Measurements from ENCODE around the gene TAS1R2. TPM values are rescaled to one million over a fixed set of nuclear protein-coding genes. Genes with fewer than 3 reads are reported as not detected.
"Not testable (repeated sequence)": the region's sequence is repeated elsewhere in the genome, so short reads cannot be mapped to it uniquely, and the experiment has no call there.

The TAS1R2 gene
- total and polyA plus RNA-seq, 4 donors: not detected

GRCh38 chr1:18854331-18855025, 5.0 kb downstream of the TAS1R2 start:
- WGBS, 2 donors: 88 to 89% methylated on average over 49 of the region's 49 CpGs
- intact Hi-C loops (cut with DNase I): no loop called here
- peak; percentile 19 for ATAC-seq (ENCODE audit: low FRiP score)

GRCh38 chr1:18852501-18852900, 7.0 kb downstream of the TAS1R2 start:
- Histone ChIP-seq H3K36me3 (ENCODE audit: control insufficient read depth in 1 of 2, insufficient read depth in 2 of 2, low read length in 1 of 2) (no peaks in the 10 kb centered on the region), H3K4me1 (ENCODE audit: control insufficient read depth in 1 of 2, insufficient read depth in 2 of 2, low read length in 2 of 2) (no peaks in the 10 kb centered on the region), H3K9me3 (ENCODE audit: control insufficient read depth, low read length) (no peaks in the 10 kb centered on the region), H3K27ac (ENCODE audit: low read depth in 1 of 2, low read length in 2 of 2) (no peak overlapping the region), H3K4me3 (ENCODE audit: low read length in 2 of 2) (no peak overlapping the region), H3K27me3 (ENCODE audit: control insufficient read depth in 1 of 2, insufficient read depth in 2 of 2, low read length in 1 of 2) (no peaks in the 10 kb centered on the region)
- DNase-seq: peak in 1 of 2 donors; percentile 64
- intact Hi-C loops (cut with DNase I): no loop called here
- ATAC-seq (ENCODE audit: low FRiP score): no peak
- 40 to 60% methylated on average over 6 of the region's 6 CpGs for WGBS, 2 donors

More at GRCh38 chr1:18854331-18855025, 5.0 kb downstream of the TAS1R2 start:
- DNase-seq: no peak
- Histone ChIP-seq H3K4me1 (ENCODE audit: control insufficient read depth in 1 of 2, insufficient read depth in 2 of 2, low read length in 2 of 2) (no peaks in the 10 kb centered on the region), H3K9me3 (ENCODE audit: control insufficient read depth, low read length) (no peaks in the 10 kb centered on the region), H3K36me3 (ENCODE audit: control insufficient read depth in 1 of 2, insufficient read depth in 2 of 2, low read length in 1 of 2) (no peaks in the 10 kb centered on the region), H3K27ac (ENCODE audit: low read depth in 1 of 2, low read length in 2 of 2) (no peak overlapping the region), H3K4me3 (ENCODE audit: low read length in 2 of 2) (no peak overlapping the region), H3K27me3 (ENCODE audit: control insufficient read depth in 1 of 2, insufficient read depth in 2 of 2, low read length in 1 of 2) (no peaks in the 10 kb centered on the region)

- 62 to 63% methylated on average over 11 of the region's 11 CpGs for WGBS, 2 donors
- Histone ChIP-seq H3K4me3 (ENCODE audit: low read length in 2 of 2) (no peak overlapping the region), H3K27ac (ENCODE audit: low read depth in 1 of 2, low read length in 2 of 2) (no peak overlapping the region), H3K27me3 (ENCODE audit: control insufficient read depth in 1 of 2, insufficient read depth in 2 of 2, low read length in 1 of 2) (no peaks in the 10 kb centered on the region), H3K9me3 (ENCODE audit: control insufficient read depth, low read length) (peaks cover 2% of the 10 kb centered on the region), H3K4me1 (ENCODE audit: control insufficient read depth in 1 of 2, insufficient read depth in 2 of 2, low read length in 2 of 2) (no peaks in the 10 kb centered on the region), H3K36me3 (ENCODE audit: control insufficient read depth in 1 of 2, insufficient read depth in 2 of 2, low read length in 1 of 2) (no peaks in the 10 kb centered on the region)
- DNase-seq: peak in 1 of 2 donors; percentile 47
- ATAC-seq (ENCODE audit: low FRiP score): no peak
- intact Hi-C loops (cut with DNase I): no loop called here
Observed at GRCh38 chr1:18849261-18849711, 10.2 kb downstream of the TAS1R2 start.

GRCh38 chr1:18847723-18848122, 11.7 kb downstream of the TAS1R2 start:
- DNase-seq; H3K9me3 ChIP-seq (ENCODE audit: control insufficient read depth, low read length); ATAC-seq (ENCODE audit: low FRiP score); intact Hi-C loops (cut with DNase I); H3K36me3 ChIP-seq (ENCODE audit: control insufficient read depth in 1 of 2, insufficient read depth in 2 of 2, low read length in 1 of 2); H3K27ac ChIP-seq (ENCODE audit: low read depth in 1 of 2, low read length in 2 of 2); H3K4me3 ChIP-seq (ENCODE audit: low read length in 2 of 2); H3K27me3 ChIP-seq (ENCODE audit: control insufficient read depth in 1 of 2, insufficient read depth in 2 of 2, low read length in 1 of 2); H3K4me1 ChIP-seq (ENCODE audit: control insufficient read depth in 1 of 2, insufficient read depth in 2 of 2, low read length in 2 of 2): not testable (repeated sequence)
- WGBS, 2 donors: 80 to 90% methylated on average over 2 of the region's 2 CpGs

GRCh38 chr1:18840145-18840544, 19.3 kb downstream of the TAS1R2 start:
- no peak for ATAC-seq (ENCODE audit: low FRiP score)
- Histone ChIP-seq H3K4me3 (ENCODE audit: low read length in 2 of 2) (no peak overlapping the region), H3K27ac (ENCODE audit: low read depth in 1 of 2, low read length in 2 of 2) (no peak overlapping the region), H3K36me3 (ENCODE audit: control insufficient read depth in 1 of 2, insufficient read depth in 2 of 2, low read length in 1 of 2) (no peaks in the 10 kb centered on the region), H3K4me1 (ENCODE audit: control insufficient read depth in 1 of 2, insufficient read depth in 2 of 2, low read length in 2 of 2) (no peaks in the 10 kb centered on the region), H3K9me3 (ENCODE audit: control insufficient read depth, low read length) (peaks cover 5% of the 10 kb centered on the region), H3K27me3 (ENCODE audit: control insufficient read depth in 1 of 2, insufficient read depth in 2 of 2, low read length in 1 of 2) (no peaks in the 10 kb centered on the region)
- DNase-seq: no peak
- intact Hi-C loops (cut with DNase I): no loop called here
- WGBS, 2 donors: 90 to 92% methylated on average over 16 to 17 of the region's 17 CpGs

- Histone ChIP-seq H3K9me3 (ENCODE audit: control insufficient read depth, low read length) (peaks cover 3% of the 10 kb centered on the region), H3K4me3 (ENCODE audit: low read length in 2 of 2) (no peak overlapping the region), H3K36me3 (ENCODE audit: control insufficient read depth in 1 of 2, insufficient read depth in 2 of 2, low read length in 1 of 2) (no peaks in the 10 kb centered on the region), H3K27me3 (ENCODE audit: control insufficient read depth in 1 of 2, insufficient read depth in 2 of 2, low read length in 1 of 2) (no peaks in the 10 kb centered on the region), H3K27ac (ENCODE audit: low read depth in 1 of 2, low read length in 2 of 2) (no peak overlapping the region), H3K4me1 (ENCODE audit: control insufficient read depth in 1 of 2, insufficient read depth in 2 of 2, low read length in 2 of 2) (no peaks in the 10 kb centered on the region)
- intact Hi-C loops (cut with DNase I): no loop called here
- DNase-seq (peak in 1 of 2 donors; percentile 26), ATAC-seq (ENCODE audit: low FRiP score) (no peak)
- WGBS, 2 donors: 69 to 70% methylated on average over 5 of the region's 5 CpGs
Observed at GRCh38 chr1:18836654-18837053, 22.8 kb downstream of the TAS1R2 start.

- DNase-seq; H3K9me3 ChIP-seq (ENCODE audit: control insufficient read depth, low read length); H3K36me3 ChIP-seq (ENCODE audit: control insufficient read depth in 1 of 2, insufficient read depth in 2 of 2, low read length in 1 of 2); H3K27ac ChIP-seq (ENCODE audit: low read depth in 1 of 2, low read length in 2 of 2); H3K4me1 ChIP-seq (ENCODE audit: control insufficient read depth in 1 of 2, insufficient read depth in 2 of 2, low read length in 2 of 2); intact Hi-C loops (cut with DNase I); H3K27me3 ChIP-seq (ENCODE audit: control insufficient read depth in 1 of 2, insufficient read depth in 2 of 2, low read length in 1 of 2); ATAC-seq (ENCODE audit: low FRiP score); H3K4me3 ChIP-seq (ENCODE audit: low read length in 2 of 2): not testable (repeated sequence)
- 36 to 47% methylated on average over 1 of the region's 1 CpG for WGBS, 2 donors
Observed at GRCh38 chr1:18832319-18832718, 27.1 kb downstream of the TAS1R2 start.

GRCh38 chr1:18831656-18832055, 27.8 kb downstream of the TAS1R2 start:
- DNase-seq (peak in 1 of 2 donors; percentile 62), ATAC-seq (ENCODE audit: low FRiP score) (no peak)
- Histone ChIP-seq H3K36me3 (ENCODE audit: control insufficient read depth in 1 of 2, insufficient read depth in 2 of 2, low read length in 1 of 2) (no peaks in the 10 kb centered on the region), H3K27ac (ENCODE audit: low read depth in 1 of 2, low read length in 2 of 2) (no peak overlapping the region), H3K4me3 (ENCODE audit: low read length in 2 of 2) (no peak overlapping the region), H3K9me3 (ENCODE audit: control insufficient read depth, low read length) (peaks cover 7% of the 10 kb centered on the region), H3K27me3 (ENCODE audit: control insufficient read depth in 1 of 2, insufficient read depth in 2 of 2, low read length in 1 of 2) (no peaks in the 10 kb centered on the region), H3K4me1 (ENCODE audit: control insufficient read depth in 1 of 2, insufficient read depth in 2 of 2, low read length in 2 of 2) (no peaks in the 10 kb centered on the region)
- WGBS, 2 donors: 95 to 97% methylated on average over 2 of the region's 2 CpGs
- intact Hi-C loops (cut with DNase I): no loop called here

- WGBS, 2 donors: 38 to 69% methylated on average over 9 to 12 of the region's 12 CpGs
- Histone ChIP-seq H3K9me3 (ENCODE audit: control insufficient read depth, low read length) (peaks cover 7% of the 10 kb centered on the region), H3K4me1 (ENCODE audit: control insufficient read depth in 1 of 2, insufficient read depth in 2 of 2, low read length in 2 of 2) (no peaks in the 10 kb centered on the region), H3K4me3 (ENCODE audit: low read length in 2 of 2) (no peak overlapping the region), H3K36me3 (ENCODE audit: control insufficient read depth in 1 of 2, insufficient read depth in 2 of 2, low read length in 1 of 2) (no peaks in the 10 kb centered on the region), H3K27me3 (ENCODE audit: control insufficient read depth in 1 of 2, insufficient read depth in 2 of 2, low read length in 1 of 2) (no peaks in the 10 kb centered on the region), H3K27ac (ENCODE audit: low read depth in 1 of 2, low read length in 2 of 2) (no peak overlapping the region)
- DNase-seq (no peak), ATAC-seq (ENCODE audit: low FRiP score) (no peak)
- intact Hi-C loops (cut with DNase I): no loop called here
Observed at GRCh38 chr1:18830596-18830995, 28.9 kb downstream of the TAS1R2 start.
